Nasal cavity respiratory epithelium epithelial cell of viscerocranial mucosa (primary cell): Measurements from ENCODE around the gene PHACTR1. TPM values are rescaled to one million over a fixed set of nuclear protein-coding genes. Genes with fewer than 3 reads are reported as not detected.

Experiments
- total RNA-seq: library from RNA; depleted of rRNA; stranded (reverse); fragments of >200 nt; gene quantifications from 2 replicates; pipeline ENCODE4 v1.2.3, GENCODE V29; 2014

Gene PHACTR1
- total RNA-seq = under 0.01 and 0.57 TPM in 2 replicates

DNA sequence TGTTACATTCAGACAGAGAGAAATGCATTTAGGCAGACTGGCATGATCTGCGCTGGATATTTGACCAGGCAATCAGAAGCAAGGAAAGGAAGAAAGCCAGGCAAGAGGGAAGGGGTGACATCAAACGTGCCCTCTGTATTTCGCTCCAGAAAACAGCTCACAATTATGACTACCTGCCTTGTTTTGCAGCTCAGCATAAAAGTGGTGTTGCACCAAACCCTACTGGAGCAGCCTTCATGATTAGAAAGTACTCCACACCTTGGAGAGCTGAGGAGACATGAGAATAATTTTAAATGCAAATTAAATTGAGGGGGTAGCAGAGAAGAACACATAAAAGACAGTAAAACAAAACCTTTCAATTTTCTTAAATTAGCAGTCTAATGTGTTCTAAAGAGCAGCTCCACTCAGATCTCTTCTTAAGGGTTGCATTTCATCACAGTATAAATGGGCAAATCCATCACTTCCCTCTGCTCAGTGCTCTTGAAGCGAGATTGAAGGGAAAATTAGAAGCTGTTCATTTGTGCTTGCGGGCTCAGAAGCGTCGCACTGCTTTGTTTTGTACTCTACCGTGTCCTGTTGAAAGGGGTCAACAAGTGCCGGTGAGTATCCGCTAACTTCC is at the start of gene PHACTR1:
PHACTR1 (plus strand) TSS at position 470 of the 619 bp plus-strand sequence.

DNA sequence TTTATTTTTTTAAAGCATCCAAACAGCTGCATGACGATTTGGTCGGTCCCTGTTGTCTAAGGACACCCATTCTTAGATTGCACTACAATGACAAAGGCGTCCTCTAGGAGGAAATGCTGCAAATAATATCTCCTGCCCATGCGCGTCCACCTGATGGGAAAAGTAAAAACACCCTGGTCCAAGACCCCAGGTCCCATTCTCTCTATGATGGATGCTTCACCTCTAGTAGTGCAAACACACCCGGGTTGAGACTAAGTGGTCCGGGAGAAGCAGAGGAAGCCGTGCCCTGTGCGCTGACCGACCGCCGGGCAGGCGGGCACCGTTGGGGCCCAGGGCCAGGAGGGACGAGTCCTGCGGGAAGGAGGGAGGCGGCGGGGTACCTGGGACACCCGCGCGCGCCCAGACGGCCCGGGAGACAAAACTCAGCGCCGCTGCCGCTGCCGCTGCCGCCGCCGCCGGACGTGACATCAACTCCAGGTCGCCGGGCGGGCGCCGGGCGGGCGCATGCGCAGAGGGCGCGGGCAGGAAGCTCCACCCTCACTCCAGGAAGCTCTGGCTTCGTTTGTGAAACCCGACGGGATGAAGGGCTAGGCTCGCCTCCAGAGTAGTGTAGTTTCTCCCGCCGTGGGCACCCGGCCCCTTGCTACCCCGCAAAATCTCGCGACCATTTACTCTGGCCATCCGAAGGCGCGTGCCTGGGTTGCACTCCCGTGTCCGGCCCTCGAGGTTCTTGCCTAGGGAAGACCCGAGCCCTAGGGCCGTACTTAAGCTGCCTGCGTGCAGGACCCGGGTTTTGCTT is 611.7 kb downstream of the PHACTR1 start, which contains the start of gene TBC1D7:
TBC1D7 (minus strand) TSS at position 462 of the 799 bp plus-strand sequence. CDS start 1,639 bp downstream, outside the sequence.

